Glutamatergic neuron (in vitro differentiated cells): ENCODE data around the gene MBP. TPM values are rescaled to one million over a fixed set of nuclear protein-coding genes. Genes with fewer than 3 reads are reported as not detected.

Experiments
- DNase-seq: peaks from one replicate; pipeline ENCODE4 v3.0.0; 2022
- H3K27ac Mint-ChIP-seq: one replicate; pipeline ENCODE4 v1.8.0; 2020; ENCODE audit warnings: mild to moderate bottlenecking, mixed read lengths, inconsistent platforms; ENCODE audit not compliant: unreplicated experiment
- H3K27me3 Mint-ChIP-seq: one replicate; pipeline ENCODE4 v1.8.0; 2020; ENCODE audit warnings: mild to moderate bottlenecking, moderate library complexity, mixed read lengths, inconsistent platforms; ENCODE audit not compliant: unreplicated experiment
- H3K36me3 Mint-ChIP-seq: one replicate; pipeline ENCODE4 v1.8.0; 2020; ENCODE audit warnings: mild to moderate bottlenecking, mixed read lengths, inconsistent platforms; ENCODE audit not compliant: unreplicated experiment
- H3K4me1 Mint-ChIP-seq: one replicate; pipeline ENCODE4 v1.8.0; 2020; ENCODE audit warnings: mild to moderate bottlenecking, low read depth, mixed read lengths, inconsistent platforms; ENCODE audit not compliant: unreplicated experiment
- H3K4me3 Mint-ChIP-seq: one replicate; pipeline ENCODE4 v1.8.0; 2020; ENCODE audit warnings: mild to moderate bottlenecking, mixed read lengths, inconsistent platforms; ENCODE audit not compliant: unreplicated experiment
- H3K9me3 Mint-ChIP-seq: one replicate; pipeline ENCODE4 v1.8.0; 2020; ENCODE audit warnings: mild to moderate bottlenecking, moderate library complexity, mixed read lengths, inconsistent platforms; ENCODE audit not compliant: unreplicated experiment
- total RNA-seq: library from RNA; stranded (reverse); fragmentation: NEBNext Ultra II Directional; extraction: Animal tissue kit (Norgen Biotek cat#: 25700); gene quantifications from one replicate; pipeline ENCODE4 v1.2.1, GENCODE V29; 2021; ENCODE audit not compliant: unreplicated experiment
- TF ChIP-seq, protein P1 (sequence below): fragments of 200-600 bp; sonication (generic); IDR thresholded peaks from one replicate; pipeline ENCODE4 v1.5.0; 2021; ENCODE audit not compliant: partially characterized antibody, unreplicated experiment

The MBP gene
- total RNA-seq, 1 donor from 2014 or later: 82.6 TPM

DNA sequence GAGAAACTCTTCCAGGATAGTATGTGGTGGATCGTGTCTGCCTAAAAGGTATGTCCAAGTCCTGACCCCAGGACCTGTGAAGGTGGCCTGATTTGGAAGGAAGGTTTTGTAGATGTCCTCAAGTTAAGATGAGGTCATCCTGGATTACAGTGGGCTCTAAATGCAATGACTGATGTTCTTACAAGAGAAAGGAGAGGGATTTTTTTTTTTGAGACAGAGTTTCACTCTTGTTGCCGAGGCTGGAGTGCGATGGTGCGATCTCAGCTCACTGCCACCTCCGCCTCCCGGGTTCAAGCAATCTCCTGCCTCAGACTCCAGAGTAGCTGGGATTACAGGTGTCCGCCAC, 19.9 kb downstream of the MBP start:
- H3K27me3 Mint-ChIP-seq: peaks cover 1% of the 10 kb centered on the region
- H3K9me3 Mint-ChIP-seq: peaks cover 10% of the 10 kb centered on the region
- H3K4me1 Mint-ChIP-seq: peaks cover 40% of the 10 kb centered on the region
- no peak overlapping the region for H3K4me3 Mint-ChIP-seq
- TF ChIP-seq, protein P1, sequence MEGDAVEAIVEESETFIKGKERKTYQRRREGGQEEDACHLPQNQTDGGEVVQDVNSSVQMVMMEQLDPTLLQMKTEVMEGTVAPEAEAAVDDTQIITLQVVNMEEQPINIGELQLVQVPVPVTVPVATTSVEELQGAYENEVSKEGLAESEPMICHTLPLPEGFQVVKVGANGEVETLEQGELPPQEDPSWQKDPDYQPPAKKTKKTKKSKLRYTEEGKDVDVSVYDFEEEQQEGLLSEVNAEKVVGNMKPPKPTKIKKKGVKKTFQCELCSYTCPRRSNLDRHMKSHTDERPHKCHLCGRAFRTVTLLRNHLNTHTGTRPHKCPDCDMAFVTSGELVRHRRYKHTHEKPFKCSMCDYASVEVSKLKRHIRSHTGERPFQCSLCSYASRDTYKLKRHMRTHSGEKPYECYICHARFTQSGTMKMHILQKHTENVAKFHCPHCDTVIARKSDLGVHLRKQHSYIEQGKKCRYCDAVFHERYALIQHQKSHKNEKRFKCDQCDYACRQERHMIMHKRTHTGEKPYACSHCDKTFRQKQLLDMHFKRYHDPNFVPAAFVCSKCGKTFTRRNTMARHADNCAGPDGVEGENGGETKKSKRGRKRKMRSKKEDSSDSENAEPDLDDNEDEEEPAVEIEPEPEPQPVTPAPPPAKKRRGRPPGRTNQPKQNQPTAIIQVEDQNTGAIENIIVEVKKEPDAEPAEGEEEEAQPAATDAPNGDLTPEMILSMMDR: no peak
- peak overlapping the region; percentile 31 for H3K27ac Mint-ChIP-seq
- H3K36me3 Mint-ChIP-seq: peaks cover 15% of the 10 kb centered on the region
- no peak for DNase-seq

DNA sequence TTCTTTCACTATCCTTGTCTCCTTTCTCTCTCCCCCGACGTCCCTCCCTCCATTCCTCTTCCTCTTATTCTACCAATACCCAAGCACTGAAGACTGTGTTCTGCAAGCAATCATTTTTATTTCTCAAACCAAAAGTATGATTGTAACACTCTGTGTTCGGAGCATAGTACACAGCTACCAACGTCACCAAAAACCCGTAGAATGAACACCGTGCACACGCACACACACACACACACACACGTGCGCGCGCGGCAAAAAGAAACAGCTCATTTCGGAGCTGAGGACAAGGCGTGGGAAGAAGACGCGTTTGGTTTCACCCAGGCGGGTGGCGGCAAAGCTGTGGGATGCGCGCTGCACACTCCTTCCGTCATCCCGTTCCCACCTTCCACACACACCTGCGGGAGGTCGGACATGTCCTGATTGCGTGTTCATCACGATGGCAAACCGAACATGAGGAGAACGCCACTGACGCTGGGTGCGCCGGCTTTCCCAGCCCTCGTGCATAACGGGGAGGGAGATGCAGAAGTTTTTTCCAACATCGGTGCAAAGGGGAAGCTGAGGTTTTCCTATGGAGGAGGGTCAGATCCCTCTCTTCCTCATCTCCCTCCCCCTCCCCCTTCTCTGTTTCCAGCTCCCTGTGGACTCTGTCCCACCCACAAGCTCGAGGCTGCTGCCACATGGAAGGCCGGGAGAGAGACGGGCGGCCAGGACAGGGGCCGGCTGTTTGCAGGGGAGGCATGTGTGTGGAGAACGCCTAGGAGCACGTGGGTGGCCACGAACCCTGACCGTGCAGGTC, 20.4 kb downstream of the MBP start:
- Mint-ChIP-seq H3K27ac (peak overlapping the region; percentile 44), H3K27me3 (peaks cover 1% of the 10 kb centered on the region), H3K4me3 (no peak overlapping the region), H3K9me3 (peaks cover 10% of the 10 kb centered on the region), H3K4me1 (peaks cover 44% of the 10 kb centered on the region), H3K36me3 (peaks cover 15% of the 10 kb centered on the region)
- TF ChIP-seq, protein P1: no peak
- no peak for DNase-seq

DNA sequence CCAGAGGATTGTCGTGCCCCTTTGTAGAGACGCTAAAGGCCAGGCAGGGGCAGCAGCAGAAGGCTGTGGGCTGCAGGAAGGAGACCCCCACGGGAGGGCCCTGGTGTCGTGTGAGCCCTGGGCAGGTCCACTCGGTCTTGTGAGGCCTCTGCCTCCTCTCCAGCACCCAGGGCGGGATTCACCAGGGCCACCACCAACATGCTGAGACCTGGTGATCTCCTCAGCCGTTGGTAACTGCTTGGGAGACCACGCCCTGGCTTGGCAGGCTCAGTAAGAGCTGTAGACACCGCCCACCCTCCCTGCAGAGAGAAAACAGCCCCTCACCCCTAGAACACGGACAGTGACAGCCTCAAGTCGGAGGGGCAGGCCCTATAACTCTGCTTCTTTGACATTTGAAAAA, 21.1 kb downstream of the MBP start:
- H3K27ac Mint-ChIP-seq: peak overlapping the region; percentile 44
- H3K27me3 Mint-ChIP-seq: no peaks in the 10 kb centered on the region
- H3K9me3 Mint-ChIP-seq: peaks cover 10% of the 10 kb centered on the region
- DNase-seq: no peak
- TF ChIP-seq, protein P1: no peak
- peaks cover 49% of the 10 kb centered on the region for H3K4me1 Mint-ChIP-seq
- no peak overlapping the region for H3K4me3 Mint-ChIP-seq
- peaks cover 15% of the 10 kb centered on the region for H3K36me3 Mint-ChIP-seq

DNA sequence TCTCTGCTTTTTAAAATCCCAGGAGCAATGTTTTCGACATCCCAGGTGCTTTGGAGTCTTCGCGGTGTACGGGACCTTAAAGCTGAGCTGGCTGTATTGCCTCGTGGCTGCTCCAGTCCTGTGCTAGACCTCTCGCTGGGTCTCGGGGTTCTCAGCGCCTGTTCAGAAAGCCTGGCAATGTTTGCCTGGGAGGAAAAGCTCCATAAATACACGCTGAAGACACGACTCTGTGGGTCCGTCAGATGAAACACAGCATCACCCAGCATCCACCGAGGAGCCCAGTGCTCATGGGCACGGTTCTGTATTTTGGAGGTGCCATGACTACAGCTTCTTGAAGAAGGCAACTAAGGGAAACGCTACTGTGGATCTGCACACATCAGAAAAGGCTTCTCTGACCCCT, 21.6 kb downstream of the MBP start:
- Mint-ChIP-seq H3K27ac (no peak overlapping the region), H3K4me3 (no peak overlapping the region), H3K9me3 (peaks cover 10% of the 10 kb centered on the region), H3K4me1 (peaks cover 54% of the 10 kb centered on the region), H3K36me3 (peaks cover 15% of the 10 kb centered on the region), H3K27me3 (no peaks in the 10 kb centered on the region)
- DNase-seq: no peak
- TF ChIP-seq, protein P1: no peak

DNA sequence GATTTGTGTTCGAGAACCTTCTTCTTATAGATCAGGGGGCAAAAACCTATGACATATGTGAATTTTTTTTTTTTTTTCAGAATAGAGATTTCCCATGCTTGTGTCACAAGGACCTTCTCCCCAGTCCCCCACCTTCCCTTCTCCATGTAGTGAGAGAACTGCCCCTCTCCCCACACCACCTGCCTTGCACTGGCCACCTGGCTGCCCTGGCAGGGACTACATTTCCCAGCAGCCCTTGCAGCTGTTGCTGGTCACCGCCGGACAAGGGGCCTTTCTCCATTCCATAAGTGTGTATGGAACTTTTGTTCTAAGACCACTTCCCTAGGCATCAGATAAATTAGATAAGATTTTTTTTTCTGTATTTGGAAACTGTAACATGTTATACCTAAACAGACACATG, 22.2 kb downstream of the MBP start:
- H3K27ac Mint-ChIP-seq: peak overlapping the region; percentile 72
- DNase-seq: no peak
- peaks cover 15% of the 10 kb centered on the region for H3K36me3 Mint-ChIP-seq
- peaks cover 59% of the 10 kb centered on the region for H3K4me1 Mint-ChIP-seq
- H3K9me3 Mint-ChIP-seq: peaks cover 10% of the 10 kb centered on the region
- no peaks in the 10 kb centered on the region for H3K27me3 Mint-ChIP-seq
- H3K4me3 Mint-ChIP-seq: no peak overlapping the region
- TF ChIP-seq, protein P1: peak; percentile 37
